Tibial nerve (tissue), 3 donors: ENCODE measurements around the gene MANEAL.

Experiments used
- POLR2A ChIP-seq, 2 donors: fragments of 450-650 bp; IDR thresholded peaks; one replicate each; pipeline ENCODE4 v1.6.1; 2017; ENCODE audit warnings: antibody characterized with exemption in 2 of 2, mild to moderate bottlenecking in 2 of 2, moderate library complexity in 2 of 2
- TF ChIP-seq, protein P1 (sequence below), 5 experiments: fragments of 200-600 bp in 3 of 5; fragments of 450-650 bp in 2 of 5; sonication (generic) in 3 of 5; IDR thresholded peaks; one replicate each; pipeline ENCODE4 v1.5.1; 2016 to 2019; ENCODE audit warnings: antibody characterized with exemption in 5 of 5, mild to moderate bottlenecking in 3 of 5, moderate library complexity in 2 of 5

DNA sequence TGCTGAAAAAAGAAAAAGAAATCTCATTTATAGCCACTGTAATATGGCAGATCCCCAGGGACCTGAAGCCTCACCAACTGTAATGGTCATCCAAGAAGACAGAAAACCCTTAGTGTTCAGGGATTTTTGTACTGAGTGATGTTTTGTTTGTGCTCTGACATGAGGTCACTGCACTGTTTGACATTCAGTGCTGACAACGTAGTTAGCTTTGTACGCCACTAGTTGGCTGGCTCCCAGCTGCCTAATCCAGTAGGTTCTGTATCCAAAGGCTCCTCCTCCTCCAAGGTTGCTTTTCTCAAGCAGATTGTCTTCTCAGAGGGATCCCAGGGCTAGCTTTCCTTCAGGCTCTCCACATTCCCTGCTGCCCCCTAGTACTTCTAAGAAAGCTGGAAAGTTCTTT, 23.8 kb downstream of the MANEAL start:
- TF ChIP-seq POLR2A (IDR thresholded peaks at IDR 0.05): no peak
- TF ChIP-seq, protein P1, sequence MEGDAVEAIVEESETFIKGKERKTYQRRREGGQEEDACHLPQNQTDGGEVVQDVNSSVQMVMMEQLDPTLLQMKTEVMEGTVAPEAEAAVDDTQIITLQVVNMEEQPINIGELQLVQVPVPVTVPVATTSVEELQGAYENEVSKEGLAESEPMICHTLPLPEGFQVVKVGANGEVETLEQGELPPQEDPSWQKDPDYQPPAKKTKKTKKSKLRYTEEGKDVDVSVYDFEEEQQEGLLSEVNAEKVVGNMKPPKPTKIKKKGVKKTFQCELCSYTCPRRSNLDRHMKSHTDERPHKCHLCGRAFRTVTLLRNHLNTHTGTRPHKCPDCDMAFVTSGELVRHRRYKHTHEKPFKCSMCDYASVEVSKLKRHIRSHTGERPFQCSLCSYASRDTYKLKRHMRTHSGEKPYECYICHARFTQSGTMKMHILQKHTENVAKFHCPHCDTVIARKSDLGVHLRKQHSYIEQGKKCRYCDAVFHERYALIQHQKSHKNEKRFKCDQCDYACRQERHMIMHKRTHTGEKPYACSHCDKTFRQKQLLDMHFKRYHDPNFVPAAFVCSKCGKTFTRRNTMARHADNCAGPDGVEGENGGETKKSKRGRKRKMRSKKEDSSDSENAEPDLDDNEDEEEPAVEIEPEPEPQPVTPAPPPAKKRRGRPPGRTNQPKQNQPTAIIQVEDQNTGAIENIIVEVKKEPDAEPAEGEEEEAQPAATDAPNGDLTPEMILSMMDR (IDR thresholded peaks at IDR 0.05): no peak
